HepG2 (cell line): ENCODE measurements around the gene PRKAG1. TPM values are rescaled to one million over a fixed set of nuclear protein-coding genes. Genes with fewer than 3 reads are reported as not detected.
A peak's percentile ranks its signal among the peaks of the same experiment; 100 is the strongest.

ENCODE experiments used
- ATF4 ChIP-seq, 2 experiments: fragments of 450-650 bp in 1 of 2; sonication (generic) in 1 of 2; formaldehyde crosslinking; IDR thresholded peaks; 2 replicates each; pipeline versions ENCODE4 v1.5.0 to v1.8.0; 2020 to 2022; ENCODE audit warnings: mild to moderate bottlenecking in 1 of 2, missing genetic modification reagents in 1 of 2
- IRF1 ChIP-seq: sonication (generic); formaldehyde crosslinking; IDR thresholded peaks from 2 replicates; pipeline ENCODE4 v1.4.0; 2020; ENCODE audit warnings: low read depth, mild to moderate bottlenecking, missing genetic modification reagents
- KLF16 ChIP-seq, 2 experiments: sonication (generic) in 1 of 2; formaldehyde crosslinking in 1 of 2; IDR thresholded peaks; 2 replicates each; pipeline versions ENCODE4 v1.6.1 to v1.8.0; 2016 to 2023; ENCODE audit warnings: missing genetic modification reagents in 2 of 2, missing compliant biosample characterization in 1 of 2
- MXI1 ChIP-seq: IDR thresholded peaks from 3 replicates; pipeline ENCODE4 v1.6.1; 2012; ENCODE audit warnings: low read depth, low read length, inconsistent platforms, borderline replicate concordance
- MYNN ChIP-seq: sonication (generic); formaldehyde crosslinking; IDR thresholded peaks from 2 replicates; pipeline ENCODE4 v1.4.0; 2020; ENCODE audit warnings: mild to moderate bottlenecking, low read depth, missing genetic modification reagents
- POGZ ChIP-seq: sonication (generic); formaldehyde crosslinking; IDR thresholded peaks from 2 replicates; pipeline ENCODE4 v1.4.0; 2020; ENCODE audit warnings: mild to moderate bottlenecking, missing genetic modification reagents
- TBX3 ChIP-seq: fragments of 450-650 bp; IDR thresholded peaks from 2 replicates; pipeline ENCODE4 v1.6.1; 2017; ENCODE audit warnings: antibody characterized with exemption, mild to moderate bottlenecking, inconsistent platforms, borderline replicate concordance
- U2AF1 ChIP-seq: fragments of 200-400 bp; formaldehyde crosslinking; optimal IDR thresholded peaks from 2 replicates; pipeline ENCODE3; 2017; ENCODE audit warnings: mild to moderate bottlenecking, low read depth, low read length
- UBTF ChIP-seq: sonication (generic); formaldehyde crosslinking; IDR thresholded peaks from 2 replicates; pipeline ENCODE4 v1.4.0; 2020; ENCODE audit warnings: mild to moderate bottlenecking, missing genetic modification reagents
- ZKSCAN5 ChIP-seq: sonication (generic); formaldehyde crosslinking; IDR thresholded peaks from 2 replicates; pipeline ENCODE4 v1.5.1; 2020; ENCODE audit warnings: mild to moderate bottlenecking, missing genetic modification reagents
- ZNF407 ChIP-seq: sonication (generic); formaldehyde crosslinking; IDR thresholded peaks from one replicate; pipeline ENCODE4 v1.5.1; 2020; ENCODE audit warnings: mild to moderate bottlenecking, missing genetic modification reagents; ENCODE audit errors: not compliant biosample characterization
- ZNF652 ChIP-seq: IDR thresholded peaks from 2 replicates; pipeline ENCODE4 v1.6.1; 2016; ENCODE audit warnings: low read depth, borderline replicate concordance
- ZNF724P ChIP-seq: sonication (generic); formaldehyde crosslinking; IDR thresholded peaks from 2 replicates; pipeline ENCODE4 v1.8.0; 2022; ENCODE audit warnings: missing genetic modification reagents, borderline replicate concordance
- ZSCAN31 ChIP-seq: sonication (generic); formaldehyde crosslinking; IDR thresholded peaks from 2 replicates; pipeline ENCODE4 v1.5.0; 2020; ENCODE audit warnings: low read depth, mild to moderate bottlenecking, missing genetic modification reagents
- polyA plus RNA-seq, 8 experiments: library from polyadenylated mRNA; depleted of rRNA in 3 of 8; stranded (reverse) in 7 of 8; unstranded in 1 of 8; fragments of >200 nt; fragmentation: Illumina TruSeq in 4 of 8; extraction: Trizol in 4 of 8; gene quantifications; 2 replicates each; pipeline versions ENCODE4 v1.2.1 to v1.2.3, GENCODE V29; 2011 to 2016; ENCODE audit warnings: low read depth in 4 of 8, missing spikeins in 1 of 8, mixed read lengths in 1 of 8; ENCODE audit not compliant: insufficient read depth in 1 of 8
- total RNA-seq, 5 experiments: library from RNA; depleted of rRNA; stranded (reverse); fragments of >200 nt; fragmentation: Illumina TruSeq; extraction: Trizol; gene quantifications; 2 replicates each; pipeline ENCODE4 v1.2.3, GENCODE V29; 2016; ENCODE audit warnings: low read depth in 1 of 5

PRKAG1 gene
- total and polyA plus RNA-seq, 2 of the 13 experiments (the other 11 are each of a cell fraction or from before 2014, with no cell fraction given), result 26.1 to 32.8 TPM

- TF ChIP-seq ZNF407 (CRISPR knock-in tag) (peak; percentile 92), MYNN (CRISPR knock-in tag) (no peak), KLF16 (CRISPR knock-in tag; IDR thresholded peaks at IDR 0.05) (peak in 1 of 2 experiments; percentile 94; a peak in 2 of 4 replicates), ZNF652 (CRISPR knock-in tag) (peak; percentile 100), ZSCAN31 (peak; percentile 92), IRF1 (CRISPR knock-in tag) (peak; percentile 86; the same call in 1 of the 2 replicates), MXI1 (peak; percentile 96), ATF4 (CRISPR knock-in tag; IDR thresholded peaks at IDR 0.05) (peak in 1 of 2 experiments; percentile 80; a peak in 2 of 4 replicates), ZKSCAN5 (CRISPR knock-in tag) (peak; percentile 59; the same call in 1 of the 2 replicates), U2AF1 (peak; percentile 83), UBTF (CRISPR knock-in tag) (peak; percentile 90), TBX3 (no peak; the same call in 1 of the 2 replicates), POGZ (peak; percentile 89), ZNF724P (CRISPR knock-in tag) (peak; percentile 79)
Observed at GRCh38 chr12:49060237-49061156, 41.9 kb upstream of the PRKAG1 start, which contains the start of gene KMT2D (continued).
